Activated gamma-delta T cell (primary cell): ENCODE data around the gene ABCE1.
"Not testable (repeated sequence)": the region's sequence is repeated elsewhere in the genome, so short reads cannot be mapped to it uniquely, and the experiment has no call there.

Source experiments
- DNase-seq: peaks from one replicate; lab custom pipeline; 2025; lab: John Stamatoyannopoulos, UW

Gene ABCE1

DNA sequence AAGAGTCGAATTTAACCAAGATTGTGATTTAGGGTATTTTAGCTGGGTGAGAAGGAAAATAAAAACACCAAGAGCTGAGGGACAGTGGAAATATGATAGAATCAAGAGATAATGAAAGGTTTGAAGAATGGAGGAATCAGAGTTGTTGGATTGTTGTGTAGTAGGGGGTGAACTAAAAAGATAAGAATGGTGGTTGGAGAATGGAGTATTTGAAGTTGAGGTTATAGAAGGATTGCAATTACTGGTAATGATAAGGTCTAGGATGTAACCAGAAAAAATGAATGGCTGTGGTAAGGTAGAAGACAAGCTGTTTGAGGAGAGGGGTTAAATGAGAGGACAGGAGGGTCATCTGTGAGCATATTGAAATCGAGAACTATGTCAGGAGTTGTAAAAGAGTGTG lies 4.5 kb downstream of the ABCE1 start:
- no peak for DNase-seq

DNA sequence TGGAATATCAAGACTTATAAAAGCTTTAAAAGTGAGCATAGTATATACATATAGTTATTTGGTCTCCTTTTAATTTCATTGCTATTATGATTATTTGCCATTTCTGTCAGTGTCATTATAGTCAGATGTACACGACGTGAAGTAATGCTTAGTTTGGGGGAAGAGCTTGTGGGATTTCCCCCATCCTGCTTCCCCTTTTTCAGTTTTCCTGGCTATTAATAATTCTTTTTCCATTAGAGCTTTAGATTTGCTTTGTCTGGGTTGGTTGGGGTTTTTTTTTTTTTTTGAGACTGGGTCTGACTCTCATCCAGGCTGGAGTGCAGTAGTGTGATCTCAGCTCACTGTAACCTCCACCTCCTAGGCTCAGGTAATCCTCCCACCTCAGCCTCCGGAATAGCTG lies 5.4 kb downstream of the ABCE1 start:
- DNase-seq = no peak

DNA sequence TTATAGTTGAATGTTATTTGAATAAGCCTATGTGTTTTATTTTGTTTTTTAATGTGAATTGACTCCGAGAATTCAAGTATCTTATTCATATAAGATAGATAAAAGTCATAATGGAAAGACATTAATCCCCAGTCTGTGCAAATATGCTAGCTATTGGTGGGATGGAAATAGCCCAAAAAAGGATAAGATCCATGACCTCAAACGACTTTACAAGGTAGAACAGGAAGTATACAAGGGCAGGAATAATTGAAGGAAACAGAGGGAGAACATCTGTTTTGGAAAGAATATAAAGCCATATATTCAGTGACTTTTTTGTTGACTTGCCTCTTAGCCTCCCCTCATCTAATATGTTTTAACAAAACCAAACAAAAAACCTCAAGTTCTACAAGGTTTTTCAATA lies 9.0 kb downstream of the ABCE1 start:
- no peak for DNase-seq

DNA sequence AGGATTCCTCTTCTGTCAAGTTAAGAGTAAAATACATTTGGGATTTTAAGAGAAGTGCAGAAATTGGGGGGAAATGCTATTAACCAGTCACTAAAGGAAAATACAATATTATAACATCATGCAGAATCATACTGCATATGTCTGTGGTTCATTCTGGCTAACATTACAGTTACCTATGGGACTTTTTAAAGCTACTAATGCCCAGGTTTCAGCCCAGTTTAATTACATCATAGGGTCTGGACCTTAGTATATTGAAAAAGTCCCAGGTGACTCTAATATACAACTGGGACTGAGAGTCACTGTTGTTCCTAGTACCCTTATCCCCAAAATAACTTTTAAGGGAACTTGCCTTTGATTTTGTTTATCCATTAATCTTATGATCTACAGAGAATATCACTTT lies 10.0 kb downstream of the ABCE1 start:
- no peak for DNase-seq

DNA sequence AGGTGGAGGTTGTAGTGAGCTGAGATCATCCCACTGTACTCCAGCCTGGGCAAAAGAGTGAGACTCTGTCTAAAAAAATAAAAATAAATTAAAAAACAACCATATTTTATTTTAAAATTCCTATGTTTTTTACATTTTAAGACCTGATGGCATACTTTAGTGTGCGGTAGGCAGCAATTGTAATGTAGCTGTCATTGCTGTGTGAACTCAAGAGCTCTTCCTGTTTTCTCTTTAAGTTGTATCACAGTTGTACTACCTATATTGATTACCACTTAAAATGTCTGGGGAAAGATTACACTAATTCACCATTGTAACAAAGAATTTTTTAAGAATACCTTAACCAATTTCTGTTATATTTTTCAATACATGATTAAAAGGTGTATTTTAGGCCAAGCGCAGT lies 27.3 kb downstream of the ABCE1 start:
- DNase-seq = no peak

DNA sequence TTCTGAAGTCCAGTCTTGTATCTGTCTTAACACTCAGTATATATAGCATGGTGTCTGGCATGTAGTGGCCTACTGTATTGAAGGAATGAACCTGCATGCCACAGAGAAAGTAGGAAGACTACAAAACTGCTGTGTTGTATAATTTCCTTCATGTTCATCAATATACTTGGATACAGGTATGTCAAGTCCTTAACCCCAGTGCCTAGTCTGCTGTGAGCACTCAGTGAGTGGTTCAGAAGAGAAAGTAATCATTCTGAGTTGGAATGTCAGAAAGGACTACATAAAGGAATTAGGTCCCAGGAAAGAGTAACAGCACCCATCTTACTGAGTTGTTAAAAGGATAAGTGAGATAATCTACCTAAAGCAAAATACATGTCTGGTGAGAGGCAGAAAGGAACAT lies 32.0 kb downstream of the ABCE1 start:
- no peak for DNase-seq

DNA sequence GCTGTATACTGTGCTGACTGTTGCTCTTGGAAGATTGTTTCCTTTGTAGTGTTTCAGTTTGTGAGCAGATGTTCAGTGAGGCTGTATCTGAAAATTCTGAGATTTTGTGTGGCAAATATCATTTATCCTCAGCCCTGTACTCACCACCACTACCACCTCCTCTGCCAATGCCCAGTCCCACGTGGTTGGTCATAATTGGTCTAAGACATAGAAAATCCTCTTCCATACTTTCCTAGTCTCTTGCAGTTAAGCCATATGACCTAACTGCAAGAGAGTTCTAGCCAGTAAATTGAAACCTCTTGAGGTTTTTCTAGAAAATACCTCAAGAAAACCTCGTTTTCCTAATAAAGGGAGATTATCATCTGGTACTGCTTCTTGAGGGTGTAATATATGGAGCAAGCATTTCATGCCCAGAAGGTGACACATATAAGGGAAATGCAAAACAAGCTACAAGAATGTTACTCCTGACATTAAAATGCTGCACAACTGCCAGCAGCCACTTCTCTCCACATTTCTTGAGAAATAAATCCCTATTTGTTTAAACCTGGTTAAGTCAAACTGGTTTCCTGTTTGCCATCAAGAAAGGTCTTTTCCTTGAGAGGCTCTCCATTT lies 32.8 kb downstream of the ABCE1 start:
- DNase-seq = no peak

DNA sequence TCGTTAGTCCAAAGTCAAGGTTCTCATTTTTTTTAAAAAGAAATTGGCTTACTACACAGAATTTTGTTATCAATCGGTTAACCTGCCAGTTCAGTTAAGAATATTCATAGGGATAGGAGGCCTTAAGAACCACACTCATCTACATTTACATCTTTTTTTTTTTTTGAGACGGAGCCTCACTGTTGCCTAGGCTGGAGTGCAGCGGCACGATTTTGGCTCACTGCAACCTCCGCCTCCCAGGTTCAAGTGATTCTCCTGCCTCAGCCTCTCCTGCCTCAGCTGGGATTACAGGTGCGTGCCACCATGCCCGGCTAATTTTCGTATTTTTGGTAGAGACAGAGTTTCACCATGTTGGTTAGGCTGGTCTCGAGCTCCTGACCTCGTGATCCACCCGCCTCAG lies 33.7 kb downstream of the ABCE1 start:
- no peak for DNase-seq

DNA sequence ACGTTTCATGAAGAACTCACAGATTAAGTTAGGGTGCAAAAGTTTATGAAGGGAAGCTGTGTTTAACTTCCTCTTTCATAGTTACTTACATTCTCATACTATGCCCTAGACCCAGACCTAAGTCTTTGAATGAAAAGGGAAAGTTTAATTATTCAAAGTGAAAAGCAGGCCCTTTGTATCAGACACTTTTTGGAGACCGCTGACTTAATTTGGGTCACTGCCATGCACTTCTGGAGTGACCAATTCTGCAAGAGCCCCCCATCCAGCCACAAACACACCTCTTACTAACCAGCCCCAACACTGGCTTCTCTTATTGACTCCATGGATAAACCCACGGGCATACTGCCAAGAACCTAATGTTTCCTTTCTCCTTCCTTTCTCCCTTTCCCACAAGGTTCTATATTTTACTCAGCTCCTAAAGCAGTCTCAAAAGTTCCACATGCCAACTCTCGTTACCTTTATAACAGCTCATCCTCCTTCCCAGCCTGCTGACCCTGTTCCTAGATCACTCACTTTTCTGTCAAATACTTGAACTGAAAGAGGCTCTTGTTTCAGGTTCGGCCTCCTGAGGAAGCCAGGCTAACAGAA lies 34.5 kb downstream of the ABCE1 start:
- no peak for DNase-seq

DNA sequence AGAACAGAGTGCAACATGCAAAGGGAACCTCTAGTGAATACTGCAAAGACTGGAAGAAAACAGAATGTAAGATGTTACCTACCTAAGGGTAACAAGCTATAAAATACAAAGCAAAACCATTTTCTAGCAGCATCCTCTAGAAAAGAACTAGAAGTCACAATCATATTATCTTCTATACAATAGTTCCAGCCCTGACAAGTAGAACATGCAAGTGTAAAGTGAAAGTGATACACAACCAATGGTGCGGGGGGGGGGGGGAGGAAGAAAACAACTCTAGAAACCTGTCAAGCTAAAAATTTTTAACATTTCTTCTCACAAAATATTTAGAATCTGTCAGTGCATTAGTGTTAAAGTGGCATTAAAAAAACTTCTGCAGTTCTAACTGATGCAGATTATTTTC lies 38.1 kb downstream of the ABCE1 start:
- DNase-seq = not testable (repeated sequence)

DNA sequence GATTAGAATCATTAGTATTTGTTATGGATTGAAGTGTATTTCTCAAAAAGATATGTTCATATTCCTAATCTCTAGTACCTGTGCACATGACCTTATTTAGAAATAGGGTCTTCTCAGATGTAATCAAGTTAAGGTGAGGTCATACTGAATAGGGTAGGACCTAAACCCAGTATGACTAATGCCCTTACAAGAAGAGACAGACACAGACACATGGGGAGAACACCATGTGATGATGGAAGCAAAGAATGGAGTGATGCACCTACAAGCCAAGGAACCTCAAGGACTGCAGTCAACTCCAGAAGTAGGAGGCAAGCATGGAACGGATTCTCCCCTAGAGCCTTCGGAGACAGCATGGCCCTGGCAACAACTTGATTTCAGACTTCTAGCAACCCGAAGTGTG lies 50.9 kb downstream of the ABCE1 start:
- no peak for DNase-seq

DNA sequence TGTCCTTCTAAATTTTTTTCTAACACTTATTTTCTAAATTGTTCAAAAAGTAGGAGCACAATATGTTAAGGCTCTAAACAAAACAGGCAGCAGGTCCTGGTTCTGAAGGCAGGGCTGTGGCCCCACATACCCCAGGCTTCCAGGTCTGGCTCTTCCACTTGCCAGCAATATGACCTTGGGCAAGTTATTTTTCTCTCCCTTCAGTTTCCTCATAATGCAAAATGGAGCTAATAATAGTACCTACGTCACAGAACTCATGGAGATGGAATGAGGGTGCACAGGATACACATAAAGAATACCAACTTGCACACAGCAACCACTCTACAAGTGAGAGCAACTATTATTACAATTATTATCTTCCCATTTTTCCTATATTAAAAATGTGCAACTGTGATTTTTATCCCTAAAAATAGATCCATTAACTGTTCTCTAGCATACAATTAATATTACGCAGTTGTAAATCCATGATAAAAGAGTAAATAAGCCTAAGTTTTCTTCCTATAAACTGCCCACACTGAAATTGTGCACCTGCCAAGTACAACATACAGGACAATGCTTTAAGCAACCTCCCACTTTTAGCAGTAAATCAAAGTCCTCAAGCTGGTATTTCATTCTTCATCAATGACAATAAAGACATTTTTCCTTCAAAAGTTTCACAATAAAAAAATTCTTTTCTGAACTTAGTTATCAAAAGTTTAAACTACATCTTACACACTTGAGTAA lies 55.2 kb downstream of the ABCE1 start:
- no peak for DNase-seq

DNA sequence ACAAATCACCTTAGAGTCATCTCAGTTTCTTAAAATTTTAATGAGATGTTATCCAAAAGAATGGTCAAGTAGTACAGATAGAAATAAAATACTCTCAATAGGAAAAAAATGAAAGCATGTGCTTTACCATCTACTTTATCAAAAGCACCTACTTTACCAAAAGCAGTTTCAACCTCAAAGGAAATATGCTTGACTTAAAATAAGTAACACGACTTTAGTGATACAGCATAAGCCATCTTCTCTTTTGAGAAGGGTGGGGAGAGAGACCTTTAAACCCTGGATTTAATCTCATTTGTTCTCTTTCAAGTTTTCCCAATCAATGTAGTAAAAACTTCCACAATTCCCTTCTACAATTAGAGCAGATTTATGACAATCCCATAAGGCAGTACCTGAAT lies 55.8 kb downstream of the ABCE1 start:
- DNase-seq = no peak

DNA sequence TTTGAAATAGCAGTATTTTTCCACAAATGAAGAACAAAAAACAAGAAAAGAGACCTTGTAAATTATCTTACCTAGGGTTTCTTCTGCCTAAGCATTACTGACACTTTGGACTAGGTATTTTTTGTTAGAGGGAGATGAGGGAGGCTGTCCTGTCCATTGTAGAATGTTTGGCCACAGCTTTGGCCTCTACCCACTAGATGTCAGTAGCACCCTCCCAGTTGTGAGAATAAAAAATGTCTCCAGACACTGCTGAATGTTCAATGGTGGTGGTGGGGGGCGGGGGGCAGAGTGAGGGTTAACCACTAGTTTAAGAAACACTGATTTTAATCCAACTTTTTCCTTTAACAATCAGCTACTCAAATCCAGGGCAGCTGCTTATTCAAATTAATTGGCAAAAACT lies 56.5 kb downstream of the ABCE1 start:
- no peak for DNase-seq

DNA sequence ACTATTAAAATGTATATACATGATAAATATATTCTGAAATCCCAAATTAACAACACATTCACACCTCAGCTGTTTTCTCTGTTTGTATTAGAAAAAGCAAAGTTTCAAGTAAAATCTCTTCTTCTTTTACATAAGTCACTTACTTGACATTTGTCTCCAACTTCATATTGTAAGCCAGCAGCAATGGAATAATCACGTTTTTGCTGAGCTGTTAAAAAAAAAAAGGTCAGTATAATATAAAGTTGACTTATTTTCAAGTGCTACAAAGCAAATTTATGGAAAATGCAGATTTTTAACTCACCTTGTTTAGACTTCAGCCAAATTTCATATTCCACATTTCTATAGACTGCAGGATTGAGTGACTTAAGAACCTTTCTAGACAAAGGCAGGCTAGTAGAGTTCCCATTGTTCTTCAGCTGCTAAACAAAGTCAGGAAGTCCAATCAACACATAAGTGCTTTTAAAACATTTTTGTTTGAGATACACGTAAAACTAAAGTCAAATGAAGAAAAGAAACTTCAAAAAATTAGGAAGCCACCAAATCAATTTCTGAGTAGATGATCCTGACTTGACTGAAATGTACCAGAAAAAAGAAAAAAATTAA lies 57.3 kb downstream of the ABCE1 start:
- no peak for DNase-seq

DNA sequence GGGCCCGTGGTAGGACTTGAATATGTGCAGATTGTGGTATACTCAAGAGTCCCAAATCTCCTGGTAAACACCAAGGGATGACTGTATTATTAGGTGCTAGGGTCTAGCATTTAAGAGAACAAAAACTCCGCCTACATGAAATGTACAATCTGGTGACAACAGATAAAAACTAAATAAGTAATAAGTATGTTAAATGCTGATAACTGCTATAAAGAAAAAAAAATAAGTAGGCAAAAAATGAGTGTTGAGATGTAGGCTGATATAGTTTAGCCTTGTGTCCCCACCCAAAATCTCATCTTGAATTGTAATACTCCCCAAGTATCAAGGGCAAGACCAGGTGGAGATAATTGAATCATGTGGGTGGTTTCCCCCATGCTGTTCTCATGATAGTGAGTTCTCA lies 58.9 kb downstream of the ABCE1 start:
- no peak for DNase-seq

DNA sequence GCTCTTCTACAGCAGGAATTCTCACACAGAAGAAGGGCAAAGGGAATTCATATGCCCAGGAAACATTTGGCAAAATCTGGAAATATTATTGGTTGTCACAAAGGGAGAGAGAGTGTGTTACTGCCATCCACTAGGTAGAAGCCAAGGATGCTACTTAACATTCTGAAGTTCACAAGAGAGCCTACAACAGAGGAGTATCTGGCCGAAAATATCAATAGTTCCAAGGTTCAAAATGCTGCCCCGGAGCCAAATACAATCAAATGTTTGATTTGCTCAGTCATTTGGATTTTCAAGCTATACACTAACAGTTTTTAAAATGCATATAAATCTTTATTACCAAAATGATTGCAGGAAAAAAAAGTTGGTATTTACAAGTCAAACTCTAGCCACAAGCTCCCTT lies 63.4 kb downstream of the ABCE1 start:
- DNase-seq = no peak

DNA sequence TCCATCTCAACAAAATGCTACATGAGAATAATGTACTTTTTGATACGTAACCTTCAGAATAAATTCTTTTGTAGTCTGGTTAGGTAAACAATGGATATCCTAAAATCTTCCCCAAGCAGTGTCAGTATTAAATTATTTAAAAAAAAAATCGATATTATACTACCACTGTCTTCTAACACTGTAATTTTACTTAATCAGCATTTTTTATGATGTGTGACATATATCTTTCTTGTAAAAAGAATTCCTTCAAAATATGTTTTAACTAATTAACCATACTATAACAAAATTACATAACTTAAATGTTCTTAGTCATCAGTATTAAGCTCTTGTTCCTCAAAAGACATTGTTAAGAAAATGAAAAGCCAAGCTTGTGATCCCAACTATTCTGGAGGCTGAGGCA lies 69.8 kb downstream of the ABCE1 start:
- DNase-seq = no peak

DNA sequence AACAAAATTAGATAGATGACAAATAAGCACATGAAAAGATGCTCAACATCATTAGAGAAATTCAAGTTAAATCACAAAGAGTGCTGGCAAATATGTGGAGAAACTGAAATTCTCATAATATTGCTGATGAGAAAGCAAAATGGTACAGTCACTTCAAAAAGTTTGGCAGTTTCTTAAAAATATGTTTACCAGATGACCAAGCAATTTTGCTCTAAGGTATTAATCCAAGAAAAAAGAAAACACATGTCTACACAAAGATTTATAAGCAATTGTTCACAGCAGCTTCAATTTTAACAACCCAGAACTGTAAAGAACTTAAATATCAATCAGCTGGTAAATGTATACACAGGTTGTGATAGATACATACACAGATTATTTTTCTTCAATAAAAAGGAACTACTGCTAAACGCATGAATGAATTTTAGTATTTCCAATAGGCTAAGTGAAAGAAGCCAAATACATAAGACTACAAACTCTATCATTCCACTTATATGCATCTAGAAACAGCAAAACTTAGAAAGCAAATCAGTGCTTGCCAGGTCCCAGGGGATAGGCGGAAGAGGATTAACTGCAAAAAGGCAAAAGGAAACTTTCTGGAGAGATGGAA lies 70.6 kb downstream of the ABCE1 start:
- no peak for DNase-seq

DNA sequence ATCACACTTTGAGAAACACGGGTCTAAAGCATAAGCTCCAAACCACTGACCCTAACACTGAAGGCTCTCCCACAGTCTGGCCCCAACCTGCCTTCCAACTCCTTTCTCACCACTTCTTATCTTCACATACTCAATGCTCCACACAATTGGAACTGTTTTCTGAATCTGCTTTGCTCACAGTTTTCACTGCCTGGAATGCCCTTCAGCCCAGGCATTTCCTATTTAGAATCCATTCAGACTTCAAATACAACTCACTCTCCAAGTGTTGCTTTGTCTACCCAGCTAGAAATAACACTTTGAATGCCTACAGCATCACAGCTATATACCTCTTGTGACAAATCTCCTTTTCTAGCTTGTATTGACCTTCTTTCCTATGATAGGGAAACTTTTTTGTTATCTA lies 72.1 kb downstream of the ABCE1 start:
- DNase-seq = no peak

DNA sequence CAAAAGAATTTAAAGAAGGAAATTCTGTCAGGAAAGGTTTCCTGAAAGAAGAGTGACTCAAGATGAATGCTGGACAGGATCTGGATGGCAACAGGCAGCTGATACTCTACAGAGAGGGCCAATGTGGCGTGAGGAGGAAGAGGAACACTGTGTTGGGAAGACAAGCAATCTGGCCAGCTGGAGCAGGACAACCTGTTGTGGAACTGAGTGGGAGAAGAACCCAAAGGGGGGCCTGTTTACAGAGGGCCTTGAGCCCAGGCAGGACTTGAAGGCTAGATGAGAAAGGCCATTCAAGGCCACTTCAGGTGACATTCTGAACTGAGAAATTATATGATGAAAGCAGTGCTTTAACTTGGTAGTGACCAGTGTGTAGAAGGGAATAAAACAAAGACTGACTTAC lies 73.8 kb downstream of the ABCE1 start:
- DNase-seq = no peak

DNA sequence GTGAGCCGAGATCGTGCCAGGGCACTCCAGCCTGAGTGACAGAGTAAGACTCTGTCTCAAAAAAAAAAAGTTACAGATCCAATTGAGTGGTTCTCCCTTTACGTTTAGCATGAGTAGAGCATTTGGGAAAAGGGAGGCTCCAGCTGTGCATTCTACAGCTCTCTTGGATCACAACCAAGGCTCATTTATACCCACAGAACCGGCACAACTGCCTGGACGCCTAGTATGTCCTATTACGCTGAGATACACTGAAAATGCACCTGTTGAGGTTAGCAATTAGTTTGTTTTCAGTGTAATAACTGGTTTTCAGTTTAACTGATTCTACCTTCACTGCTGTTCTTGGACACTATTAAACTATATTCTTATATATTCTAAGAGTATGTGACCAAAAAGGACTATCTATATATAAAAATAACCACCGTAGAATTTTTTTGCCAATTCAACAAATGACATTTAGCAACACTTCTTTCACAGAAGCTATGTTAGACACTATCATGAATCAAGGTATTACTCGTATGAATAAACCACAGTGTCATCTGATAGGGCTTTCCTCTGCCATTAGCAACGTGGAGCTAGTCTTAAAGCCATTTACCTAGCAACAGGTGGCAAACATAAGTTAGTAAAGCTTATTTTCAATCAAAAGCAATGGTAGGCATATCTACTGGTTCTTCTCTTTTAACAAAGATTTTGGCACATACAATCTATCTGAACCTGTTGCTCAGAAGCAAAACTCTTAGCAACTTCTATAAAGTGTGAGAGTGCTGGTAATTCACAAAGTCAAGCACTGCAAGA lies 78.7 kb downstream of the ABCE1 start:
- DNase-seq = no peak
